A549 treated with DMSO at 1 μM for 4 hours (cell line): ENCODE results near the gene SLC35F5. TPM values are rescaled to one million over a fixed set of nuclear protein-coding genes. Genes with fewer than 3 reads are reported as not detected.

ENCODE experiments used
- total RNA-seq: library from RNA; stranded (reverse); fragments of 200-300 nt; extraction: Qiagen RNA extraction; gene quantifications from 5 replicates; pipeline ENCODE4 v1.2.3, GENCODE V29; 2022; ENCODE audit warnings: low read depth

SLC35F5 gene
- total RNA-seq, result 27.5 to 58.1 TPM (median 47.7 TPM) in 5 replicates

GRCh38 chr2:113756355-113757137, at the start of gene SLC35F5:
SLC35F5 (minus strand) TSS chr2:113756642; CDS start chr2:113756409, 233 bp downstream.

Other genes with a start within 250 kb of the SLC35F5 start
- gene RABL2A, start 129.4 kb downstream of the SLC35F5 start, total RNA-seq, result 6.9 to 10.8 TPM (median 9.1 TPM) in 5 replicates
- 218 to 275 TPM (median 253 TPM) in 5 replicates for gene ACTR3, start 133.4 kb upstream of the SLC35F5 start, total RNA-seq